Amniotic epithelial cell (primary cell): ENCODE measurements around the gene CXorf49B.

Experiments
- DNase-seq: peaks from one replicate; pipeline ENCODE4 v3.0.0-alpha.2; 2010; ENCODE audit warnings: low read depth

Gene CXorf49B

GRCh38 chrX:71815906-71816156, 52.7 kb downstream of the CXorf49B start:
- no peak for DNase-seq
